HG02798 (cell line): ENCODE results near the gene FAAP100.
A peak's percentile ranks its signal among the peaks of the same experiment; 100 is the strongest.

Experiments
- ATAC-seq: cut with Tn5 transposase; IDR thresholded peaks from one replicate; pipeline ENCODE4 v1.9.1; 2021; ENCODE audit warnings: mild to moderate bottlenecking; ENCODE audit not compliant: unreplicated experiment, poor library complexity

FAAP100 gene

GRCh38 chr17:81514489-81514738 is 37.7 kb downstream of the FAAP100 start:
- no peak for ATAC-seq

GRCh38 chr17:81513753-81514488 is 38.2 kb downstream of the FAAP100 start:
- ATAC-seq, result no peak

GRCh38 chr17:81513372-81513752 is 38.8 kb downstream of the FAAP100 start:
- no peak for ATAC-seq

- peak; percentile 56 for ATAC-seq
Measured at GRCh38 chr17:81512562-81513371, 39.4 kb downstream of the FAAP100 start, which contains the start of gene ACTG1. Gene ACTG1 (minus strand): TSS chr17:81512799. CDS start chr17:81512354, 445 bp downstream.

- peak; percentile 13 for ATAC-seq
Measured at GRCh38 chr17:81511804-81512561, 40.2 kb downstream of the FAAP100 start.

GRCh38 chr17:81511554-81511803 is 40.7 kb downstream of the FAAP100 start:
- ATAC-seq, result no peak

GRCh38 chr17:81510785-81511553 is 41.2 kb downstream of the FAAP100 start:
- no peak for ATAC-seq

- ATAC-seq, result no peak
Measured at GRCh38 chr17:81509972-81510784, 42.0 kb downstream of the FAAP100 start.

- no peak for ATAC-seq
Measured at GRCh38 chr17:81509207-81509971, 42.8 kb downstream of the FAAP100 start.

GRCh38 chr17:81508639-81509206 is 43.4 kb downstream of the FAAP100 start:
- no peak for ATAC-seq

- ATAC-seq, result no peak
Measured at GRCh38 chr17:81503619-81504018, 48.5 kb downstream of the FAAP100 start.

- no peak for ATAC-seq
Measured at GRCh38 chr17:81502471-81503017, 49.6 kb downstream of the FAAP100 start.

GRCh38 chr17:81500047-81500446 is 52.1 kb downstream of the FAAP100 start:
- ATAC-seq, result no peak

- ATAC-seq, result no peak
Measured at GRCh38 chr17:81499601-81499970, 52.6 kb downstream of the FAAP100 start.

- ATAC-seq, result no peak
Measured at GRCh38 chr17:81498953-81499600, 53.1 kb downstream of the FAAP100 start.

- ATAC-seq, result no peak
Measured at GRCh38 chr17:81494626-81495377, 57.4 kb downstream of the FAAP100 start.
